SK-N-SH treated with all-trans-retinoic acid at 6 μM for 48 hours (cell line): ENCODE measurements around the gene SUGT1.
"Not testable (repeated sequence)": the region's sequence is repeated elsewhere in the genome, so short reads cannot be mapped to it uniquely, and the experiment has no call there.

Source experiments
- ARNTL ChIP-seq: fragments of 450-650 bp; formaldehyde crosslinking; IDR thresholded peaks from 2 replicates; pipeline ENCODE4 v1.5.0; 2020; ENCODE audit warnings: low read depth, mild to moderate bottlenecking, moderate library complexity, borderline replicate concordance
- BACH2 ChIP-seq: fragments of 250-450 bp; sonication (Bioruptor Pico); IDR thresholded peaks from 2 replicates; pipeline ENCODE4 v1.9.0; 2021; ENCODE audit warnings: mild to moderate bottlenecking, borderline replicate concordance
- CSDC2 ChIP-seq: fragments of 250-450 bp; sonication (Bioruptor Pico); IDR thresholded peaks from 2 replicates; pipeline ENCODE4 v1.5.0; 2020; ENCODE audit warnings: mild to moderate bottlenecking, moderate library complexity
- PPARA ChIP-seq: fragments of 250-450 bp; sonication (Bioruptor Pico); IDR thresholded peaks from 2 replicates; pipeline ENCODE4 v1.5.0; 2020; ENCODE audit warnings: mild to moderate bottlenecking, borderline replicate concordance
- RARB ChIP-seq: fragments of 250-450 bp; sonication (Bioruptor Pico); IDR thresholded peaks from 2 replicates; pipeline ENCODE4 v1.8.0; 2021; ENCODE audit warnings: mild to moderate bottlenecking, moderate library complexity
- SNAI2 ChIP-seq: fragments of 250-450 bp; sonication (Bioruptor Pico); IDR thresholded peaks from 2 replicates; pipeline ENCODE4 v1.5.0; 2020; ENCODE audit warnings: mild to moderate bottlenecking, moderate library complexity
- TCF4 ChIP-seq: fragments of 250-450 bp; sonication (Bioruptor Pico); IDR thresholded peaks from 2 replicates; pipeline ENCODE4 v1.8.0; 2021; ENCODE audit warnings: mild to moderate bottlenecking, moderate library complexity, borderline replicate concordance
- TOX ChIP-seq: fragments of 250-450 bp; sonication (Bioruptor Pico); IDR thresholded peaks from 2 replicates; pipeline ENCODE4 v1.8.0; 2021; ENCODE audit warnings: mild to moderate bottlenecking, moderate library complexity, borderline replicate concordance
- ZFP30 ChIP-seq: fragments of 450-650 bp; formaldehyde crosslinking; IDR thresholded peaks from 2 replicates; pipeline ENCODE4 v1.5.0; 2022; ENCODE audit warnings: mild to moderate bottlenecking, moderate library complexity
- ZNF70 ChIP-seq: fragments of 450-650 bp; formaldehyde crosslinking; IDR thresholded peaks from 2 replicates; pipeline ENCODE4 v1.5.0; 2020; ENCODE audit warnings: mild to moderate bottlenecking, moderate library complexity
- TF ChIP-seq, protein P1 (sequence below): fragments of 250-450 bp; sonication (Bioruptor Pico); IDR thresholded peaks from 2 replicates; pipeline ENCODE4 v1.5.1; 2020; ENCODE audit warnings: low read depth, mild to moderate bottlenecking, moderate library complexity
- TF ChIP-seq, protein P2 (sequence below): fragments of 250-450 bp; sonication (Bioruptor Pico); IDR thresholded peaks from 2 replicates; pipeline ENCODE4 v1.5.0; 2020; ENCODE audit warnings: mild to moderate bottlenecking, moderate library complexity
- TF ChIP-seq, protein P3 (sequence below): fragments of 250-450 bp; sonication (Bioruptor Pico); IDR thresholded peaks from 2 replicates; pipeline ENCODE4 v1.8.0; 2020; ENCODE audit warnings: mild to moderate bottlenecking, moderate library complexity, borderline replicate concordance

DNA sequence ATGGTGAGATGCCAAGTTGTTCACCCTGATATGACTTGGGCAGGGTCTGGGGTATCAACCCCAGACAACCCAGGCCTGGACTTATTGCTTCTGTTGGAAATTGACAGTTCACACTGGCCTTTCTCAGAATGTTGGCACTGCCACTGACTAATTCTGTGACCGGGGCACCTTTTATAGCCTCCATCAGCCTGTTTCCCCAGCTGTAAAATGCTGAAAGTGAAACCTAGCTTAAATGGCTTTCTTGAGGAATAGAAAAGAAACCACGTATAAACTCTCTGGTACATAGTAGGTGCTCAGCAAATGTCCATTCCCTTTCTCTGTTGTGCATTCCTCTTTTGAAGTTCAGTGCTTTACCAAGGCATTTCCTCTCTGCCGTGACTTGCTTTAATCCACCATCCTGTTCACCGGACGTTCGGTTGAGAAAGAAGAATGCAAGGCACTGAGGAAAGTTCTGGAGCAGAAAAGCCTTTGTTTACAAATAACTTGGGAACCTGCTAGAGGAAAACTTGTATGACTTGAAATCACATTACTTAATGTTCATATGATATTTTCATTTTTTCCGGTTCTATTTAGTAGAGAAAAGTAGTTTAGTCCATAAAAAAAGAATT is 21.4 kb upstream of the SUGT1 start:
- not testable (repeated sequence) for TF ChIP-seq TOX; ARNTL; ZNF70 (CRISPR knock-in tag); RARB (CRISPR knock-in tag); CSDC2; PPARA (CRISPR knock-in tag); BACH2 (CRISPR knock-in tag); TCF4 (CRISPR knock-in tag); SNAI2 (CRISPR knock-in tag); ZFP30 (CRISPR knock-in tag)
- TF ChIP-seq, protein P1, sequence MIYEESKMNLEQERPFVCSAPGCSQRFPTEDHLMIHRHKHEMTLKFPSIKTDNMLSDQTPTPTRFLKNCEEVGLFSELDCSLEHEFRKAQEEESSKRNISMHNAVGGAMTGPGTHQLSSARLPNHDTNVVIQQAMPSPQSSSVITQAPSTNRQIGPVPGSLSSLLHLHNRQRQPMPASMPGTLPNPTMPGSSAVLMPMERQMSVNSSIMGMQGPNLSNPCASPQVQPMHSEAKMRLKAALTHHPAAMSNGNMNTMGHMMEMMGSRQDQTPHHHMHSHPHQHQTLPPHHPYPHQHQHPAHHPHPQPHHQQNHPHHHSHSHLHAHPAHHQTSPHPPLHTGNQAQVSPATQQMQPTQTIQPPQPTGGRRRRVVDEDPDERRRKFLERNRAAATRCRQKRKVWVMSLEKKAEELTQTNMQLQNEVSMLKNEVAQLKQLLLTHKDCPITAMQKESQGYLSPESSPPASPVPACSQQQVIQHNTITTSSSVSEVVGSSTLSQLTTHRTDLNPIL (CRISPR knock-in tag), result not testable (repeated sequence)
- TF ChIP-seq, protein P2, sequence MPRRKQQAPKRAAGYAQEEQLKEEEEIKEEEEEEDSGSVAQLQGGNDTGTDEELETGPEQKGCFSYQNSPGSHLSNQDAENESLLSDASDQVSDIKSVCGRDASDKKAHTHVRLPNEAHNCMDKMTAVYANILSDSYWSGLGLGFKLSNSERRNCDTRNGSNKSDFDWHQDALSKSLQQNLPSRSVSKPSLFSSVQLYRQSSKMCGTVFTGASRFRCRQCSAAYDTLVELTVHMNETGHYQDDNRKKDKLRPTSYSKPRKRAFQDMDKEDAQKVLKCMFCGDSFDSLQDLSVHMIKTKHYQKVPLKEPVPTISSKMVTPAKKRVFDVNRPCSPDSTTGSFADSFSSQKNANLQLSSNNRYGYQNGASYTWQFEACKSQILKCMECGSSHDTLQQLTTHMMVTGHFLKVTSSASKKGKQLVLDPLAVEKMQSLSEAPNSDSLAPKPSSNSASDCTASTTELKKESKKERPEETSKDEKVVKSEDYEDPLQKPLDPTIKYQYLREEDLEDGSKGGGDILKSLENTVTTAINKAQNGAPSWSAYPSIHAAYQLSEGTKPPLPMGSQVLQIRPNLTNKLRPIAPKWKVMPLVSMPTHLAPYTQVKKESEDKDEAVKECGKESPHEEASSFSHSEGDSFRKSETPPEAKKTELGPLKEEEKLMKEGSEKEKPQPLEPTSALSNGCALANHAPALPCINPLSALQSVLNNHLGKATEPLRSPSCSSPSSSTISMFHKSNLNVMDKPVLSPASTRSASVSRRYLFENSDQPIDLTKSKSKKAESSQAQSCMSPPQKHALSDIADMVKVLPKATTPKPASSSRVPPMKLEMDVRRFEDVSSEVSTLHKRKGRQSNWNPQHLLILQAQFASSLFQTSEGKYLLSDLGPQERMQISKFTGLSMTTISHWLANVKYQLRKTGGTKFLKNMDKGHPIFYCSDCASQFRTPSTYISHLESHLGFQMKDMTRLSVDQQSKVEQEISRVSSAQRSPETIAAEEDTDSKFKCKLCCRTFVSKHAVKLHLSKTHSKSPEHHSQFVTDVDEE (CRISPR knock-in tag), result not testable (repeated sequence)
- TF ChIP-seq, protein P3, sequence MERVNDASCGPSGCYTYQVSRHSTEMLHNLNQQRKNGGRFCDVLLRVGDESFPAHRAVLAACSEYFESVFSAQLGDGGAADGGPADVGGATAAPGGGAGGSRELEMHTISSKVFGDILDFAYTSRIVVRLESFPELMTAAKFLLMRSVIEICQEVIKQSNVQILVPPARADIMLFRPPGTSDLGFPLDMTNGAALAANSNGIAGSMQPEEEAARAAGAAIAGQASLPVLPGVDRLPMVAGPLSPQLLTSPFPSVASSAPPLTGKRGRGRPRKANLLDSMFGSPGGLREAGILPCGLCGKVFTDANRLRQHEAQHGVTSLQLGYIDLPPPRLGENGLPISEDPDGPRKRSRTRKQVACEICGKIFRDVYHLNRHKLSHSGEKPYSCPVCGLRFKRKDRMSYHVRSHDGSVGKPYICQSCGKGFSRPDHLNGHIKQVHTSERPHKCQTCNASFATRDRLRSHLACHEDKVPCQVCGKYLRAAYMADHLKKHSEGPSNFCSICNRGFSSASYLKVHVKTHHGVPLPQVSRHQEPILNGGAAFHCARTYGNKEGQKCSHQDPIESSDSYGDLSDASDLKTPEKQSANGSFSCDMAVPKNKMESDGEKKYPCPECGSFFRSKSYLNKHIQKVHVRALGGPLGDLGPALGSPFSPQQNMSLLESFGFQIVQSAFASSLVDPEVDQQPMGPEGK (CRISPR knock-in tag), result not testable (repeated sequence)
